DND-41 (cell line): Measurements from ENCODE around the gene GFRAL.

Experiments used
- ATAC-seq: fragments of 200-7000 bp; cut with Tn5 transposase; 3 replicates; pipeline ENCODE4 v1.9.1; 2021; ENCODE audit warnings: low read depth; ENCODE audit not compliant: insufficient read depth
- DNase-seq: peaks from one replicate; pipeline ENCODE4 v3.0.0-alpha.2; 2020
- H2AFZ ChIP-seq: 2 replicates; pipeline ENCODE4 v1.6.0; 2012; ENCODE audit warnings: low read depth, low read length
- H3K27ac ChIP-seq: 2 replicates; pipeline ENCODE4 v1.5.1; 2012; ENCODE audit warnings: low read length, inconsistent platforms
- H3K27me3 ChIP-seq: fragments of 200-600 bp; sonication (generic); 2 replicates; pipeline ENCODE4 v1.6.0; 2012; ENCODE audit warnings: low read length, mild to moderate bottlenecking, inconsistent platforms; ENCODE audit not compliant: insufficient read depth, poor library complexity
- H3K36me3 ChIP-seq: 2 replicates; pipeline ENCODE4 v1.5.1; 2012; ENCODE audit warnings: low read length, inconsistent platforms; ENCODE audit not compliant: insufficient read depth
- H3K4me1 ChIP-seq: 2 replicates; pipeline ENCODE4 v1.5.1; 2012; ENCODE audit warnings: mild to moderate bottlenecking, low read length; ENCODE audit not compliant: insufficient read depth
- H3K4me2 ChIP-seq: 2 replicates; pipeline ENCODE4 v1.6.0; 2012; ENCODE audit warnings: mild to moderate bottlenecking, moderate library complexity, low read length, inconsistent platforms; ENCODE audit not compliant: insufficient read depth
- H3K4me3 ChIP-seq, 2 experiments: fragments of 200-600 bp in 1 of 2; shearing (Covaris generic) in 1 of 2; 2 replicates each; pipeline ENCODE4 v1.5.1; 2012 to 2016; ENCODE audit warnings: inconsistent platforms in 2 of 2, low read length in 2 of 2, mild to moderate bottlenecking in 2 of 2, low read depth in 1 of 2, moderate library complexity in 1 of 2
- H3K79me2 ChIP-seq: 2 replicates; pipeline ENCODE4 v1.6.0; 2012; ENCODE audit warnings: low read length, inconsistent platforms; ENCODE audit not compliant: insufficient read depth
- H3K9ac ChIP-seq: 2 replicates; pipeline ENCODE4 v1.6.0; 2012; ENCODE audit warnings: low read depth, mild to moderate bottlenecking, inconsistent platforms, low read length, moderate library complexity
- H3K9me3 ChIP-seq: 2 replicates; pipeline ENCODE4 v1.5.1; 2012; ENCODE audit warnings: low read length, moderate library complexity, mild to moderate bottlenecking, inconsistent platforms; ENCODE audit not compliant: insufficient read depth, severe bottlenecking
- H4K20me1 ChIP-seq: 2 replicates; pipeline ENCODE4 v1.6.0; 2012; ENCODE audit warnings: low read length; ENCODE audit not compliant: insufficient read depth
- EZH2 ChIP-seq: IDR thresholded peaks from 3 replicates; pipeline ENCODE4 v1.6.1; 2012; ENCODE audit warnings: borderline replicate concordance, low read depth, mild to moderate bottlenecking, moderate library complexity, low read length, inconsistent platforms; ENCODE audit not compliant: severe bottlenecking
- TF ChIP-seq, protein P1 (sequence below): IDR thresholded peaks from 2 replicates; pipeline ENCODE4 v1.5.1; 2012; ENCODE audit warnings: borderline replicate concordance, low read length, moderate library complexity, mild to moderate bottlenecking; ENCODE audit not compliant: poor library complexity, severe bottlenecking; ENCODE audit errors: extremely low read depth

GFRAL gene

DNA sequence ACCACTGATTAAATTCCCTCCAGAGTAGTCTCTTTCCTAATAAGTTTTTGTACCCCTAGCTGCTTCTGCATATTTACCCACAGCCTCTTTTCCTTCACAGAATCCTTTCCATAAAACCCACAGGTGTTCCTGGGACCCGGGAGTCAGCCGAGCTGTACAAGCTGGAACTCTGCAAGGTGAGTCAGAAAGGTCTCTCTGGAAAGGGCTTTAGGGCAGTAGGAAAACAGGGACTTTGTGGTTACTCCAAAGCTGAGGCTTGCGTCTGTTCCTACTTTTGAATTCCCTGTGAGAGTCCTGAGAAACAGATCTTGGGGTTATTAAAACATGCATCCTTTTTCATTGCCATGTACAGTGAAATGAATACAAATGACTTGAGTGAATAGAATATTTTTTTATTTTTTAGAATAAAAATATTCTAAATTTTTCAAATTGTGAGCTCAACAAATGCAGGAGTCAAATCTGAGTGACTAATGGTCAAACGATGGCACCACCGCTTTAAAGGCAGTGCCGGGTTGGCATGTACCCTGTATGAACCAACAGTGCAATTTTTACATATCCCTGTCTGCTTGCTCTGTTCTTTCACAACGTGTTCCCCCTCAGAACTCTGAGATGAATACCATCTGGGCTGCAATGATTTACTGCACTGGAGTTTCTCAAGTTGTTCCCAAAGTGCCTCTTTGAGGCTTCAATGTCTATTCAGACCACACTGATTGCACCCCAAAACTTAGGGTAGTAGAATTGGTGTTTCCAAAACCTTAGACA, 78.4 kb downstream of the GFRAL start:
- H3K4me3 ChIP-seq: no peak overlapping the region
- no peak overlapping the region for H3K9ac ChIP-seq
- TF ChIP-seq, protein P1, sequence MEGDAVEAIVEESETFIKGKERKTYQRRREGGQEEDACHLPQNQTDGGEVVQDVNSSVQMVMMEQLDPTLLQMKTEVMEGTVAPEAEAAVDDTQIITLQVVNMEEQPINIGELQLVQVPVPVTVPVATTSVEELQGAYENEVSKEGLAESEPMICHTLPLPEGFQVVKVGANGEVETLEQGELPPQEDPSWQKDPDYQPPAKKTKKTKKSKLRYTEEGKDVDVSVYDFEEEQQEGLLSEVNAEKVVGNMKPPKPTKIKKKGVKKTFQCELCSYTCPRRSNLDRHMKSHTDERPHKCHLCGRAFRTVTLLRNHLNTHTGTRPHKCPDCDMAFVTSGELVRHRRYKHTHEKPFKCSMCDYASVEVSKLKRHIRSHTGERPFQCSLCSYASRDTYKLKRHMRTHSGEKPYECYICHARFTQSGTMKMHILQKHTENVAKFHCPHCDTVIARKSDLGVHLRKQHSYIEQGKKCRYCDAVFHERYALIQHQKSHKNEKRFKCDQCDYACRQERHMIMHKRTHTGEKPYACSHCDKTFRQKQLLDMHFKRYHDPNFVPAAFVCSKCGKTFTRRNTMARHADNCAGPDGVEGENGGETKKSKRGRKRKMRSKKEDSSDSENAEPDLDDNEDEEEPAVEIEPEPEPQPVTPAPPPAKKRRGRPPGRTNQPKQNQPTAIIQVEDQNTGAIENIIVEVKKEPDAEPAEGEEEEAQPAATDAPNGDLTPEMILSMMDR: no peak
- no peak for TF ChIP-seq EZH2
- H3K4me2 ChIP-seq: no peak overlapping the region
- H3K36me3 ChIP-seq: no peaks in the 10 kb centered on the region
- no peak for DNase-seq
- no peaks in the 10 kb centered on the region for H3K4me1 ChIP-seq
- no peaks in the 10 kb centered on the region for H4K20me1 ChIP-seq
- H3K27me3 ChIP-seq: no peaks in the 10 kb centered on the region
- no peak overlapping the region for H3K27ac ChIP-seq
- H3K79me2 ChIP-seq: no peaks in the 10 kb centered on the region
- no peak for ATAC-seq
- H3K9me3 ChIP-seq: no peaks in the 10 kb centered on the region
- H2AFZ ChIP-seq: no peak overlapping the region

DNA sequence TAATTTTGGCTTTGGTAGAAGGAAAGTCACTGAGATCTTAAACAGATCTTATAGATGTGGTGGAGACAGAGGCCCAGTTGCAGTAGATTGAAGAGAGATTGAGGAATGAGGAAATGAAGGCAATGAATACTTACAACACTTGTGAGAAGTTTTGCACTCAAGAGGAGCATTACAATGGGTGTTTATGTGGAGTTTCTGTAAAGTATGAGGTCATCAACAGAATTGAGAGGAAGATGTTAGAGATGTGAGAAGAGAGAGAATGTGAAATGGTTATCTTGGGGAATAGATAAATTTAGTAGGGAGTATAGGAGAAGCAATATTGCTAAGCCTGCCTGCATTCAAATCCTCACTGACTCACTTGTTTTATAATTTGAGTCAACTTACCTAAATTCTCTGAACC, 83.4 kb downstream of the GFRAL start:
- H3K9ac ChIP-seq: no peak overlapping the region
- H3K27ac ChIP-seq: no peak overlapping the region
- H3K4me1 ChIP-seq: no peaks in the 10 kb centered on the region
- H3K9me3 ChIP-seq: no peaks in the 10 kb centered on the region
- H4K20me1 ChIP-seq: no peaks in the 10 kb centered on the region
- no peaks in the 10 kb centered on the region for H3K27me3 ChIP-seq
- H3K4me3 ChIP-seq: no peak overlapping the region
- TF ChIP-seq, protein P1: no peak
- no peak overlapping the region for H2AFZ ChIP-seq
- H3K4me2 ChIP-seq: no peak overlapping the region
- ATAC-seq (no peak), DNase-seq (no peak)
- no peaks in the 10 kb centered on the region for H3K36me3 ChIP-seq
- no peaks in the 10 kb centered on the region for H3K79me2 ChIP-seq

DNA sequence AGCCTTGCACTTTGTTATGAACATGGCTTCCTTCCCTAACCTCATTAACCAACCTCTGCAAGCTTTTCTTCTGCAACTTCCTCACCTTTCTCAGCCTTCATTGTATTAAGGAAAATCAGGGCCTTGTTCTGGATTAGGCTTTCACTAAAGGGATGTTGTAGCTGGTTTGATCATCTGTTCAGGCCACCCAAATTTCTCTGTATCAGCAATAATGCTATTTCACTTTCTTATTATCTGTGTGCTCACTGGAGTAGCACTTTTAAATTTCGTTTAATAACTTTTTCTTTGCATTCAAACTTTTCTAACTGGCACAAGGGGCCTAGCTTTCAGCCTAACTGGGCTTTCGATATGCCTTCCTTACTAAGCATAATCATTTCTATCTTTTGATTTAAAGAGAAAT, 96.7 kb downstream of the GFRAL start:
- Histone ChIP-seq H3K9me3 (no peaks in the 10 kb centered on the region), H3K9ac (no peak overlapping the region), H3K4me1 (no peaks in the 10 kb centered on the region), H2AFZ (no peak overlapping the region), H3K36me3 (no peaks in the 10 kb centered on the region), H3K4me3 (no peak overlapping the region), H4K20me1 (no peaks in the 10 kb centered on the region), H3K27ac (no peak overlapping the region), H3K27me3 (no peaks in the 10 kb centered on the region), H3K79me2 (no peaks in the 10 kb centered on the region), H3K4me2 (no peak overlapping the region)
- DNase-seq (no peak), ATAC-seq (no peak)
- TF ChIP-seq, protein P1: no peak
- no peak for TF ChIP-seq EZH2
